HG03354 (cell line): Measurements from ENCODE around the gene DBF4.
"Not testable (repeated sequence)": the region's sequence is repeated elsewhere in the genome, so short reads cannot be mapped to it uniquely, and the experiment has no call there.

Source experiments
- ATAC-seq: cut with Tn5 transposase; IDR thresholded peaks from one replicate; pipeline ENCODE4 v1.9.1; 2021; ENCODE audit warnings: mild to moderate bottlenecking; ENCODE audit not compliant: unreplicated experiment, poor library complexity, severe bottlenecking

The DBF4 gene

GRCh38 chr7:87877366-87878040 is 1.2 kb downstream of the DBF4 start:
- ATAC-seq, result no peak

GRCh38 chr7:87878208-87878735 is 2.0 kb downstream of the DBF4 start:
- no peak for ATAC-seq

- no peak for ATAC-seq
Measured at GRCh38 chr7:87882151-87882937, 6.1 kb downstream of the DBF4 start.

- ATAC-seq, result no peak
Measured at GRCh38 chr7:87885018-87885417, 8.7 kb downstream of the DBF4 start.

GRCh38 chr7:87886875-87887274 is 10.6 kb downstream of the DBF4 start:
- no peak for ATAC-seq

- no peak for ATAC-seq
Measured at GRCh38 chr7:87895363-87895762, 19.1 kb downstream of the DBF4 start.

GRCh38 chr7:87899255-87899654 is 23.0 kb downstream of the DBF4 start:
- ATAC-seq, result no peak

- ATAC-seq, result not testable (repeated sequence)
Measured at GRCh38 chr7:87907136-87907906, 31.0 kb downstream of the DBF4 start.

- not testable (repeated sequence) for ATAC-seq
Measured at GRCh38 chr7:87908814-87909213, 32.5 kb downstream of the DBF4 start.

GRCh38 chr7:87912121-87912520 is 35.8 kb downstream of the DBF4 start:
- no peak for ATAC-seq

GRCh38 chr7:87918740-87919139 is 42.4 kb downstream of the DBF4 start:
- ATAC-seq, result no peak

GRCh38 chr7:87919875-87920274 is 43.6 kb downstream of the DBF4 start:
- ATAC-seq, result no peak

- no peak for ATAC-seq
Measured at GRCh38 chr7:87920578-87920977, 44.3 kb downstream of the DBF4 start.

- ATAC-seq, result not testable (repeated sequence)
Measured at GRCh38 chr7:87922759-87923395, 46.6 kb downstream of the DBF4 start.

- ATAC-seq, result peak; percentile 97
Measured at GRCh38 chr7:87926581-87927461, 50.5 kb downstream of the DBF4 start.

GRCh38 chr7:87933605-87933952 is 57.3 kb downstream of the DBF4 start:
- peak; percentile 40 for ATAC-seq

- ATAC-seq, result peak; percentile 96
Measured at GRCh38 chr7:87933953-87934698, 57.8 kb downstream of the DBF4 start, which contains the start of gene ADAM22. TSS of gene ADAM22 (plus strand) at chr7:87934251. CDS start at chr7:87934466, 215 bp downstream.

- peak; percentile 3 for ATAC-seq
Measured at GRCh38 chr7:87934699-87935383, 58.5 kb downstream of the DBF4 start.
